SU-DHL-6 (cell line): ENCODE data around the gene SERPINB10.

Source experiments
- H2AFZ ChIP-seq: fragments of 200-600 bp; sonication (generic); 2 replicates; pipeline ENCODE4 v1.6.1; 2014; ENCODE audit warnings: low read depth, mild to moderate bottlenecking, moderate library complexity, mixed read lengths, antibody characterized with exemption, low read length; ENCODE audit not compliant: severe bottlenecking
- H3F3A ChIP-seq: fragments of 200-600 bp; shearing (Covaris generic); 2 replicates; pipeline ENCODE4 v1.6.0; 2016; ENCODE audit warnings: antibody characterized with exemption, mild to moderate bottlenecking; ENCODE audit not compliant: insufficient read depth
- H3K27ac ChIP-seq: fragments of 200-600 bp; sonication (generic); 2 replicates; pipeline ENCODE4 v1.5.1; 2016; ENCODE audit warnings: low read depth, mild to moderate bottlenecking, low read length, moderate library complexity, mixed read lengths
- H3K27me3 ChIP-seq: fragments of 200-600 bp; sonication (generic), shearing (Covaris generic); 2 replicates; pipeline ENCODE4 v1.6.0; 2014; ENCODE audit warnings: mild to moderate bottlenecking, low read length
- H3K36me3 ChIP-seq: fragments of 200-600 bp; sonication (generic); 2 replicates; pipeline ENCODE4 v1.6.1; 2014; ENCODE audit warnings: mild to moderate bottlenecking, low read length, mixed read lengths
- H3K4me2 ChIP-seq: fragments of 300-600, 200-600 bp; shearing (Covaris generic), sonication (generic); 2 replicates; pipeline ENCODE4 v1.6.0; 2014; ENCODE audit warnings: low read length, low read depth, mild to moderate bottlenecking; ENCODE audit not compliant: poor library complexity, severe bottlenecking
- H3K4me3 ChIP-seq: fragments of 200-600 bp; sonication (generic); 2 replicates; pipeline ENCODE4 v1.5.1; 2014; ENCODE audit warnings: antibody characterized with exemption, low read length, mild to moderate bottlenecking, mixed read lengths; ENCODE audit not compliant: insufficient read depth, poor library complexity, severe bottlenecking
- H3K79me2 ChIP-seq: fragments of 200-600 bp; sonication (generic); 2 replicates; pipeline ENCODE4 v1.6.1; 2014; ENCODE audit warnings: mild to moderate bottlenecking, low read length, moderate library complexity; ENCODE audit not compliant: insufficient read depth
- H3K9ac ChIP-seq: fragments of 200-600 bp; sonication (generic); 2 replicates; pipeline ENCODE4 v1.7.0; 2014; ENCODE audit warnings: mild to moderate bottlenecking, low read length
- H3K9me2 ChIP-seq: fragments of 200-600 bp; sonication (generic); replicated peaks from 2 replicates; pipeline ENCODE4 v1.6.1; 2014; ENCODE audit warnings: low read length; ENCODE audit not compliant: insufficient read depth
- H3K9me3 ChIP-seq: fragments of 200-600 bp; sonication (generic); 2 replicates; pipeline ENCODE4 v1.6.1; 2014; ENCODE audit warnings: low read length, mixed read lengths; ENCODE audit not compliant: insufficient read depth
- H4K20me1 ChIP-seq: fragments of 200-600 bp; sonication (generic); 2 replicates; pipeline ENCODE4 v1.6.1; 2014; ENCODE audit warnings: low read depth, mild to moderate bottlenecking, antibody characterized with exemption, low read length, moderate library complexity, mixed read lengths
- EZH2phosphoT487 ChIP-seq: fragments of 200-600 bp; sonication (generic), shearing (Covaris generic); conservative IDR thresholded peaks from 2 replicates; pipeline ENCODE4 v1.6.1; 2018; ENCODE audit warnings: mild to moderate bottlenecking, antibody characterized with exemption, low read length, moderate library complexity, mixed read lengths
- TF ChIP-seq, protein P1 (sequence below): fragments of 200-600 bp; sonication (generic); IDR thresholded peaks from one replicate; pipeline ENCODE4 v1.5.1; 2017; ENCODE audit warnings: antibody characterized with exemption, mild to moderate bottlenecking, low read length, moderate library complexity; ENCODE audit not compliant: insufficient read depth, poor library complexity, severe bottlenecking

The SERPINB10 gene

GRCh38 chr18:63917817-63918216, 10.1 kb downstream of the SERPINB10 start:
- H3F3A ChIP-seq: no peaks in the 10 kb centered on the region
- no peak overlapping the region for H3K27ac ChIP-seq
- no peak overlapping the region for H3K4me2 ChIP-seq
- TF ChIP-seq EZH2phosphoT487: no peak
- TF ChIP-seq, protein P1, sequence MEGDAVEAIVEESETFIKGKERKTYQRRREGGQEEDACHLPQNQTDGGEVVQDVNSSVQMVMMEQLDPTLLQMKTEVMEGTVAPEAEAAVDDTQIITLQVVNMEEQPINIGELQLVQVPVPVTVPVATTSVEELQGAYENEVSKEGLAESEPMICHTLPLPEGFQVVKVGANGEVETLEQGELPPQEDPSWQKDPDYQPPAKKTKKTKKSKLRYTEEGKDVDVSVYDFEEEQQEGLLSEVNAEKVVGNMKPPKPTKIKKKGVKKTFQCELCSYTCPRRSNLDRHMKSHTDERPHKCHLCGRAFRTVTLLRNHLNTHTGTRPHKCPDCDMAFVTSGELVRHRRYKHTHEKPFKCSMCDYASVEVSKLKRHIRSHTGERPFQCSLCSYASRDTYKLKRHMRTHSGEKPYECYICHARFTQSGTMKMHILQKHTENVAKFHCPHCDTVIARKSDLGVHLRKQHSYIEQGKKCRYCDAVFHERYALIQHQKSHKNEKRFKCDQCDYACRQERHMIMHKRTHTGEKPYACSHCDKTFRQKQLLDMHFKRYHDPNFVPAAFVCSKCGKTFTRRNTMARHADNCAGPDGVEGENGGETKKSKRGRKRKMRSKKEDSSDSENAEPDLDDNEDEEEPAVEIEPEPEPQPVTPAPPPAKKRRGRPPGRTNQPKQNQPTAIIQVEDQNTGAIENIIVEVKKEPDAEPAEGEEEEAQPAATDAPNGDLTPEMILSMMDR: no peak
- no peaks in the 10 kb centered on the region for H3K27me3 ChIP-seq
- no peak overlapping the region for H3K9ac ChIP-seq
- no peaks in the 10 kb centered on the region for H3K9me3 ChIP-seq
- H4K20me1 ChIP-seq: no peaks in the 10 kb centered on the region
- no peak overlapping the region for H2AFZ ChIP-seq
- no peaks in the 10 kb centered on the region; the same call in 1 of the 2 replicates for H3K9me2 ChIP-seq
- no peaks in the 10 kb centered on the region for H3K79me2 ChIP-seq
- no peak overlapping the region for H3K4me3 ChIP-seq
- no peaks in the 10 kb centered on the region for H3K36me3 ChIP-seq

DNA sequence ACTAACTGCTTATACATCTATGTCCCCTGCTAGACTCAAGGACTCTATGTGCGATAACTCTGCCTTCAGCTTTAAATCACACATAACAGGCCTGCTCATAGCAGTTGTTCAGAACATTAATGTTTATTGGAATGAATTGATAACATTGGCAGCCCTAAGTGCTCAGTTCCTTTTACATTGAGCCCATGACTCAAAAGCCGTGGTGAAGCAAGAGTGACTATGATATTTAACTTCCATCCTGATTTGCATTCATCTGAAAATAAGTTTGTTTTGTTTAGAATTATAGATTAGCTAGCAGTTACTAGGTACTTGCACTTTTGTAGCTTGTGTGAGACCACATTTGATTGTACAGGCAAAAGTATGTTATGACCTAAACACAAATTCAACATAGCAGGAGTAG, 14.3 kb downstream of the SERPINB10 start:
- Histone ChIP-seq H3K79me2 (no peaks in the 10 kb centered on the region), H3K9me2 (no peaks in the 10 kb centered on the region), H3K4me3 (no peak overlapping the region), H3K4me2 (no peak overlapping the region), H3K9ac (no peak overlapping the region), H3K36me3 (no peaks in the 10 kb centered on the region), H3F3A (no peaks in the 10 kb centered on the region), H3K27ac (no peak overlapping the region), H2AFZ (no peak overlapping the region), H3K9me3 (no peaks in the 10 kb centered on the region), H4K20me1 (no peaks in the 10 kb centered on the region), H3K27me3 (no peaks in the 10 kb centered on the region)
- no peak for TF ChIP-seq EZH2phosphoT487
- TF ChIP-seq, protein P1: no peak

- no peak overlapping the region for H3K27ac ChIP-seq
- H3K9ac ChIP-seq: no peak overlapping the region
- no peaks in the 10 kb centered on the region for H3K79me2 ChIP-seq
- no peaks in the 10 kb centered on the region for H3K9me2 ChIP-seq
- TF ChIP-seq, protein P1: no peak
- no peak for TF ChIP-seq EZH2phosphoT487
- no peaks in the 10 kb centered on the region for H4K20me1 ChIP-seq
- H2AFZ ChIP-seq: no peak overlapping the region
- no peaks in the 10 kb centered on the region for H3F3A ChIP-seq
- H3K27me3 ChIP-seq: no peaks in the 10 kb centered on the region
- no peaks in the 10 kb centered on the region for H3K9me3 ChIP-seq
- no peak overlapping the region for H3K4me2 ChIP-seq
- no peak overlapping the region for H3K4me3 ChIP-seq
- H3K36me3 ChIP-seq: no peaks in the 10 kb centered on the region
These were observed 16.8 kb downstream of the SERPINB10 start for GRCh38 chr18:63924551-63924950.
